Sigmoid colon (tissue), 4 donors: Measurements from ENCODE around the gene SLC30A2.

Source experiments
- CTCF ChIP-seq, 4 experiments: fragments of 450-650 bp in 3 of 4; fragments of 200-600 bp in 1 of 4; IDR thresholded peaks; one replicate each; pipeline ENCODE4 v1.5.1; 2016 to 2019; ENCODE audit warnings: antibody characterized with exemption in 4 of 4, mild to moderate bottlenecking in 3 of 4, moderate library complexity in 2 of 4
- EP300 ChIP-seq, 4 donors: sonication (generic); formaldehyde crosslinking; IDR thresholded peaks; one replicate each; pipeline ENCODE4 v1.6.1; 2017; ENCODE audit warnings: antibody characterized with exemption in 4 of 4
- POLR2A ChIP-seq, 2 donors: fragments of 450-650 bp; IDR thresholded peaks; one replicate each; pipeline ENCODE4 v1.6.1; 2016; ENCODE audit warnings: antibody characterized with exemption in 2 of 2, mild to moderate bottlenecking in 2 of 2, moderate library complexity in 2 of 2
- POLR2AphosphoS5 ChIP-seq, 4 donors: sonication (generic); formaldehyde crosslinking; IDR thresholded peaks; one replicate each; pipeline ENCODE4 v1.6.1; 2017; ENCODE audit warnings: antibody characterized with exemption in 4 of 4

- TF ChIP-seq POLR2AphosphoS5 (IDR thresholded peaks at IDR 0.05) (no peak), CTCF (IDR thresholded peaks at IDR 0.05) (no peak), POLR2A (IDR thresholded peaks at IDR 0.05) (no peak), EP300 (IDR thresholded peaks at IDR 0.05) (no peak)
Observed at GRCh38 chr1:26038904-26039303, 7.0 kb downstream of the SLC30A2 start.
